Neural cell (in vitro differentiated cells): ENCODE measurements around the gene PLEKHN1. TPM values are rescaled to one million over a fixed set of nuclear protein-coding genes. Genes with fewer than 3 reads are reported as not detected.

Experiments
- H2AFZ ChIP-seq: fragments of 200-600, 300-800 bp; sonication (generic), shearing (Covaris generic); 2 replicates; pipeline ENCODE4 v1.6.0; 2014; ENCODE audit warnings: low read depth, mild to moderate bottlenecking, antibody characterized with exemption, low read length, moderate library complexity
- H3F3A ChIP-seq: fragments of 200-600 bp; shearing (Covaris generic); 2 replicates; pipeline ENCODE4 v1.6.1; 2016; ENCODE audit warnings: mild to moderate bottlenecking, moderate library complexity, mixed read lengths, antibody characterized with exemption, low read length; ENCODE audit not compliant: insufficient read depth, poor library complexity, severe bottlenecking
- H3K27ac ChIP-seq: fragments of 200-600, 300-800 bp; sonication (generic), shearing (Covaris generic); 2 replicates; pipeline ENCODE4 v1.5.1; 2014; ENCODE audit warnings: mild to moderate bottlenecking, low read length, moderate library complexity
- H3K27me3 ChIP-seq: fragments of 300-800, 200-600 bp; sonication (generic), shearing (Covaris generic); 2 replicates; pipeline ENCODE4 v1.6.0; 2014; ENCODE audit warnings: mild to moderate bottlenecking, low read depth, low read length, moderate library complexity; ENCODE audit not compliant: insufficient read depth
- H3K36me3 ChIP-seq: fragments of 300-800, 200-600 bp; sonication (generic), shearing (Covaris generic); 2 replicates; pipeline ENCODE4 v1.5.1; 2014; ENCODE audit warnings: mild to moderate bottlenecking, antibody characterized with exemption, low read length, moderate library complexity; ENCODE audit not compliant: insufficient read depth
- H3K4me2 ChIP-seq: fragments of 300-800, 200-600 bp; sonication (generic), shearing (Covaris generic); 2 replicates; pipeline ENCODE4 v1.6.0; 2014; ENCODE audit warnings: mild to moderate bottlenecking, low read length
- H3K4me3 ChIP-seq: fragments of 300-800, 200-600 bp; sonication (generic), shearing (Covaris generic); 2 replicates; pipeline ENCODE4 v1.5.1; 2014; ENCODE audit warnings: mild to moderate bottlenecking, low read length, moderate library complexity
- H3K79me2 ChIP-seq: fragments of 200-600 bp; shearing (Covaris generic); replicated peaks from 2 replicates; pipeline ENCODE4 v1.6.0; 2014; ENCODE audit warnings: mild to moderate bottlenecking, low read length, moderate library complexity; ENCODE audit not compliant: insufficient read depth
- H3K9ac ChIP-seq: fragments of 300-800, 200-600 bp; sonication (generic), shearing (Covaris generic); 2 replicates; pipeline ENCODE4 v1.6.1; 2016; ENCODE audit warnings: mild to moderate bottlenecking, low read length, mixed read lengths
- H3K9me2 ChIP-seq: fragments of 200-600 bp; shearing (Covaris generic); 2 replicates; pipeline ENCODE4 v1.6.1; 2016; ENCODE audit warnings: mild to moderate bottlenecking, low read length, mixed read lengths; ENCODE audit not compliant: insufficient read depth
- H3K9me3 ChIP-seq: fragments of 200-600, 300-800 bp; sonication (generic), shearing (Covaris generic); 2 replicates; pipeline ENCODE4 v1.6.1; 2016; ENCODE audit warnings: mild to moderate bottlenecking, mixed run types, low read length, moderate library complexity, mixed read lengths
- H4K20me1 ChIP-seq: fragments of 200-600 bp; shearing (Covaris generic); 2 replicates; pipeline ENCODE4 v1.6.1; 2016; ENCODE audit warnings: mild to moderate bottlenecking, mixed run types; ENCODE audit not compliant: insufficient read depth
- EP300 ChIP-seq: fragments of 450-650 bp; conservative IDR thresholded peaks from 2 replicates; pipeline ENCODE4 v1.6.1; 2014; ENCODE audit warnings: antibody characterized with exemption, mild to moderate bottlenecking, moderate library complexity; ENCODE audit not compliant: poor library complexity, severe bottlenecking
- EZH2 ChIP-seq: fragments of 200-600, 300-800 bp; shearing (Covaris generic), sonication (generic); IDR thresholded peaks from 2 replicates; pipeline ENCODE4 v1.6.1; 2014; ENCODE audit warnings: antibody characterized with exemption, low read length, borderline replicate concordance, mild to moderate bottlenecking; ENCODE audit not compliant: insufficient read depth, poor library complexity, severe bottlenecking
- MXI1 ChIP-seq: fragments of 450-650 bp; conservative IDR thresholded peaks from 2 replicates; pipeline ENCODE4 v1.6.1; 2014; ENCODE audit warnings: antibody characterized with exemption, mild to moderate bottlenecking; ENCODE audit not compliant: poor library complexity, severe bottlenecking
- POLR2AphosphoS5 ChIP-seq: IDR thresholded peaks from 2 replicates; pipeline ENCODE4 v1.6.1; 2012
- RAD21 ChIP-seq: fragments of 450-650 bp; conservative IDR thresholded peaks from 2 replicates; pipeline ENCODE4 v1.6.1; 2014; ENCODE audit warnings: antibody characterized with exemption, mild to moderate bottlenecking, moderate library complexity
- SMC3 ChIP-seq: fragments of 450-650 bp; conservative IDR thresholded peaks from 2 replicates; pipeline ENCODE4 v1.6.1; 2014; ENCODE audit warnings: antibody characterized with exemption, mild to moderate bottlenecking, moderate library complexity; ENCODE audit not compliant: poor library complexity
- TAF1 ChIP-seq: IDR thresholded peaks from 2 replicates; pipeline ENCODE4 v1.6.1; 2012; ENCODE audit warnings: low read depth
- polyA plus RNA-seq: library from polyadenylated mRNA; depleted of rRNA; stranded (reverse); fragments of >200 nt; gene quantifications from 2 replicates; pipeline ENCODE4 v1.2.3, GENCODE V29; 2014
- TF ChIP-seq, protein P1 (sequence below): fragments of 450-650 bp; IDR thresholded peaks from 2 replicates; pipeline ENCODE4 v1.5.1; 2014; ENCODE audit warnings: antibody characterized with exemption, mild to moderate bottlenecking, moderate library complexity; ENCODE audit not compliant: poor library complexity, severe bottlenecking
- TF ChIP-seq, protein P2 (sequence below): IDR thresholded peaks from 2 replicates; pipeline ENCODE4 v1.6.1; 2012; ENCODE audit warnings: borderline replicate concordance

Gene PLEKHN1
- polyA plus RNA-seq, 1 donor from 2014 or later, result 1.1 TPM

DNA sequence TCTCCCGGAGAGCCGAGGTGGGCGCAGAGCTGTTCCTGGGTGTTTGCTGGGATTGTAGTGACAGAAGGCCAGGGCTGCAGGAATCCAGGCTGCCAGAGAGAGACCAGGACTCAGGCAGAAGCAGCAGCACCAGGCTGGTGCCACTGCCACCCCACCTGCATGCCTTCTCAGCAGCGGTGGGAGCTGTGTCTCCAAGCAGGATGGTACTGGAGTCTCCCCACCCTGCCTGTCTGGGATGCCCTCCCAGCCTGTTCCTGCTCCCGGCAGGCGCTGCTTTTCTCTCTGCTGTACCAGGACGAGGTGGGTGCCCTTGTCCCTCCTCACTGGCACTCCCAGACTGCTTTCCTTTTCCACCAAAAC is 38.1 kb downstream of the PLEKHN1 start:
- no peak overlapping the region for H3K9ac ChIP-seq
- TF ChIP-seq POLR2AphosphoS5 (no peak), RAD21 (no peak), EZH2 (no peak), SMC3 (no peak), TAF1 (no peak), EP300 (no peak), MXI1 (no peak)
- TF ChIP-seq, protein P1, sequence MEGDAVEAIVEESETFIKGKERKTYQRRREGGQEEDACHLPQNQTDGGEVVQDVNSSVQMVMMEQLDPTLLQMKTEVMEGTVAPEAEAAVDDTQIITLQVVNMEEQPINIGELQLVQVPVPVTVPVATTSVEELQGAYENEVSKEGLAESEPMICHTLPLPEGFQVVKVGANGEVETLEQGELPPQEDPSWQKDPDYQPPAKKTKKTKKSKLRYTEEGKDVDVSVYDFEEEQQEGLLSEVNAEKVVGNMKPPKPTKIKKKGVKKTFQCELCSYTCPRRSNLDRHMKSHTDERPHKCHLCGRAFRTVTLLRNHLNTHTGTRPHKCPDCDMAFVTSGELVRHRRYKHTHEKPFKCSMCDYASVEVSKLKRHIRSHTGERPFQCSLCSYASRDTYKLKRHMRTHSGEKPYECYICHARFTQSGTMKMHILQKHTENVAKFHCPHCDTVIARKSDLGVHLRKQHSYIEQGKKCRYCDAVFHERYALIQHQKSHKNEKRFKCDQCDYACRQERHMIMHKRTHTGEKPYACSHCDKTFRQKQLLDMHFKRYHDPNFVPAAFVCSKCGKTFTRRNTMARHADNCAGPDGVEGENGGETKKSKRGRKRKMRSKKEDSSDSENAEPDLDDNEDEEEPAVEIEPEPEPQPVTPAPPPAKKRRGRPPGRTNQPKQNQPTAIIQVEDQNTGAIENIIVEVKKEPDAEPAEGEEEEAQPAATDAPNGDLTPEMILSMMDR, result no peak
- TF ChIP-seq, protein P2, sequence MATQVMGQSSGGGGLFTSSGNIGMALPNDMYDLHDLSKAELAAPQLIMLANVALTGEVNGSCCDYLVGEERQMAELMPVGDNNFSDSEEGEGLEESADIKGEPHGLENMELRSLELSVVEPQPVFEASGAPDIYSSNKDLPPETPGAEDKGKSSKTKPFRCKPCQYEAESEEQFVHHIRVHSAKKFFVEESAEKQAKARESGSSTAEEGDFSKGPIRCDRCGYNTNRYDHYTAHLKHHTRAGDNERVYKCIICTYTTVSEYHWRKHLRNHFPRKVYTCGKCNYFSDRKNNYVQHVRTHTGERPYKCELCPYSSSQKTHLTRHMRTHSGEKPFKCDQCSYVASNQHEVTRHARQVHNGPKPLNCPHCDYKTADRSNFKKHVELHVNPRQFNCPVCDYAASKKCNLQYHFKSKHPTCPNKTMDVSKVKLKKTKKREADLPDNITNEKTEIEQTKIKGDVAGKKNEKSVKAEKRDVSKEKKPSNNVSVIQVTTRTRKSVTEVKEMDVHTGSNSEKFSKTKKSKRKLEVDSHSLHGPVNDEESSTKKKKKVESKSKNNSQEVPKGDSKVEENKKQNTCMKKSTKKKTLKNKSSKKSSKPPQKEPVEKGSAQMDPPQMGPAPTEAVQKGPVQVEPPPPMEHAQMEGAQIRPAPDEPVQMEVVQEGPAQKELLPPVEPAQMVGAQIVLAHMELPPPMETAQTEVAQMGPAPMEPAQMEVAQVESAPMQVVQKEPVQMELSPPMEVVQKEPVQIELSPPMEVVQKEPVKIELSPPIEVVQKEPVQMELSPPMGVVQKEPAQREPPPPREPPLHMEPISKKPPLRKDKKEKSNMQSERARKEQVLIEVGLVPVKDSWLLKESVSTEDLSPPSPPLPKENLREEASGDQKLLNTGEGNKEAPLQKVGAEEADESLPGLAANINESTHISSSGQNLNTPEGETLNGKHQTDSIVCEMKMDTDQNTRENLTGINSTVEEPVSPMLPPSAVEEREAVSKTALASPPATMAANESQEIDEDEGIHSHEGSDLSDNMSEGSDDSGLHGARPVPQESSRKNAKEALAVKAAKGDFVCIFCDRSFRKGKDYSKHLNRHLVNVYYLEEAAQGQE, result no peak
- no peak overlapping the region for H3K27ac ChIP-seq
- no peak overlapping the region for H3K4me3 ChIP-seq
- H4K20me1 ChIP-seq, result no peaks in the 10 kb centered on the region
- H3K27me3 ChIP-seq, result no peaks in the 10 kb centered on the region
- H3K9me3 ChIP-seq, result no peaks in the 10 kb centered on the region
- no peaks in the 10 kb centered on the region for H3K9me2 ChIP-seq
- H3K79me2 ChIP-seq, result peaks cover 4% of the 10 kb centered on the region
- H3K4me2 ChIP-seq, result no peak overlapping the region
- no peaks in the 10 kb centered on the region for H3K36me3 ChIP-seq
- no peak overlapping the region for H2AFZ ChIP-seq
- H3F3A ChIP-seq, result no peaks in the 10 kb centered on the region

DNA sequence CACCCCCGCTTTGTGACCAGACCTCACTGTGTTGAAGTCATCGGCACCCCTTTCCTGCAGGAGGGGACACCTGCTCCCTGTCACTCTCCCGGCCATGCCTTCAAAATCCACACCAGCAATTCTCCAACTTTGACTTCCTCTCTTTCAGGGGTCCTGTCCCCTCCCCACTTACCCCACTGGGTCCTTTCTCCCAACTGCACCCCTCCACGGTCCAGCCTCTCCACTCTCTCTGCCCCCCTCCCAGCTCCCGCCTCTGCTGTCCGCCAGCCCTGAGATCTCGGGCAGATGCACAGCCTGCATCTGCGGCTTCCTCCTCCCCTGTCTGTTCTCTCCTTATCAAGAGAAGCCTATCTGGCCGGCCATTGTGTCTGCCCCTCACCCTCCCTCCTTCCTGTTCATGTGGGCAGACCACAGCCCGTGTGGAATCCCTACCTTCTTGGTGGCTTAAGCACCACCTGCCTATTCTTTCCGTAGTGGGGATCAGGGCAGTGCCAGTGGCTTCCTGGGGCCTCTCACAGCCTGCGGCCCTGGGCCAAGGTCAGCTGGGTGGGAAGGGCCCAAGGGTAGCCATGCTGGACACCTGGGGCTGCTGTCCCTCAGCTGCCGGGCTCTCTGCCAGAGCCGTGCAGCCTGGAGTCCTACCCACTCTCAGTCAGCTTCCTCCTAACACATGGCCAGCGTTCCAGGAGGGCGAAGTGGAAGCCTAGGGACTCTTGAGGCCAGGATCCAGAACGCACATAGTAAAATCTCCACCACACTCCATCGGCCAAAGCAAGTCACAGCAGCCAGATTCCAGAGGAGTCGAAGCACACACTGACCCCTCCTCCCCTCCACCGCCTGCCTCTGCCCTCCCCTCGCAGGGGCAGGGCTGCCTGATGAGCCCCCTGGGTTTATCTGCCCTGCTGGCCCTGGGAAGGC is 38.8 kb downstream of the PLEKHN1 start:
- Histone ChIP-seq H3K79me2 (peaks cover 4% of the 10 kb centered on the region), H3F3A (no peaks in the 10 kb centered on the region), H3K27ac (no peak overlapping the region), H3K9ac (no peak overlapping the region), H4K20me1 (no peaks in the 10 kb centered on the region), H3K4me3 (no peak overlapping the region), H3K4me2 (no peak overlapping the region), H3K9me2 (no peaks in the 10 kb centered on the region), H3K9me3 (no peaks in the 10 kb centered on the region), H2AFZ (no peak overlapping the region), H3K27me3 (no peaks in the 10 kb centered on the region), H3K36me3 (no peaks in the 10 kb centered on the region)
- TF ChIP-seq EZH2 (no peak), RAD21 (no peak), EP300 (no peak), SMC3 (no peak), POLR2AphosphoS5 (no peak), TAF1 (no peak), MXI1 (no peak)
- TF ChIP-seq, protein P2, result no peak
- TF ChIP-seq, protein P1, result no peak
